CD4-positive, alpha-beta T cell treated with Interferon gamma for 1 hour (primary cell): ENCODE measurements around the gene SYCP2L.
"Not testable (repeated sequence)": the region's sequence is repeated elsewhere in the genome, so short reads cannot be mapped to it uniquely, and the experiment has no call there.

Source experiments
- DNase-seq: peaks from one replicate; pipeline ENCODE4 v3.0.0-alpha.2; 2020

Gene SYCP2L

GRCh38 chr6:10886691-10887502 is at the start of gene SYCP2L:
Gene SYCP2L (plus strand): TSS chr6:10887052. CDS start chr6:10887127, 75 bp downstream.
- DNase-seq: peak; percentile 27

GRCh38 chr6:10837622-10837994 is 49.2 kb upstream of the SYCP2L start:
- no peak for DNase-seq

GRCh38 chr6:10837995-10838793 is 48.7 kb upstream of the SYCP2L start, which contains the start of gene MAK:
Gene MAK (minus strand): TSS chr6:10838539. CDS start chr6:10830648, 7,891 bp downstream.
- peak; percentile 93 for DNase-seq

GRCh38 chr6:10838794-10839333 is 48.0 kb upstream of the SYCP2L start:
- no peak for DNase-seq

GRCh38 chr6:10843554-10843953 is 43.3 kb upstream of the SYCP2L start:
- DNase-seq: no peak

GRCh38 chr6:10847684-10848083 is 39.2 kb upstream of the SYCP2L start:
- no peak for DNase-seq

- DNase-seq: no peak
Measured at GRCh38 chr6:10849901-10850300, 37.0 kb upstream of the SYCP2L start.

GRCh38 chr6:10850728-10851127 is 36.1 kb upstream of the SYCP2L start:
- no peak for DNase-seq

- DNase-seq: no peak
Measured at GRCh38 chr6:10852361-10852960, 34.4 kb upstream of the SYCP2L start.

- DNase-seq: not testable (repeated sequence)
Measured at GRCh38 chr6:10853849-10854300, 33.0 kb upstream of the SYCP2L start.

GRCh38 chr6:10854922-10855632 is 31.8 kb upstream of the SYCP2L start:
- DNase-seq: no peak

- no peak for DNase-seq
Measured at GRCh38 chr6:10857259-10857658, 29.6 kb upstream of the SYCP2L start.

- no peak for DNase-seq
Measured at GRCh38 chr6:10861086-10861485, 25.8 kb upstream of the SYCP2L start.

GRCh38 chr6:10862361-10862760 is 24.5 kb upstream of the SYCP2L start:
- DNase-seq: no peak

- DNase-seq: not testable (repeated sequence)
Measured at GRCh38 chr6:10863031-10863430, 23.8 kb upstream of the SYCP2L start.

GRCh38 chr6:10866709-10867108 is 20.1 kb upstream of the SYCP2L start:
- not testable (repeated sequence) for DNase-seq

- DNase-seq: no peak
Measured at GRCh38 chr6:10867952-10868351, 18.9 kb upstream of the SYCP2L start.

- no peak for DNase-seq
Measured at GRCh38 chr6:10873374-10873773, 13.5 kb upstream of the SYCP2L start.

- no peak for DNase-seq
Measured at GRCh38 chr6:10874207-10874606, 12.6 kb upstream of the SYCP2L start.

GRCh38 chr6:10875026-10875425 is 11.8 kb upstream of the SYCP2L start:
- no peak for DNase-seq

GRCh38 chr6:10877012-10877411 is 9.8 kb upstream of the SYCP2L start:
- DNase-seq: no peak

GRCh38 chr6:10877871-10878270 is 9.0 kb upstream of the SYCP2L start:
- no peak for DNase-seq
